ENCODE data around the gene KAZN.

- no peak for TF ChIP-seq CTCF (IDR thresholded peaks at IDR 0.05; ENCODE audit: poor library complexity)
- no peak for TF ChIP-seq EZH2 (IDR thresholded peaks at IDR 0.05; ENCODE audit: borderline replicate concordance)
- no peak for TF ChIP-seq EZH2phosphoT487 (IDR thresholded peaks at IDR 0.05; ENCODE audit: low read depth, severe bottlenecking, unreplicated experiment)
Observed at GRCh38 chr1:14649976-14650375, 51.5 kb downstream of the KAZN start.
